Measurements from ENCODE around the gene QSOX1.

GRCh38 chr1:180250499-180250770, 95.8 kb downstream of the QSOX1 start:
- TF ChIP-seq CTCF (IDR thresholded peaks at IDR 0.05; ENCODE audit: low read depth, low read length): no peak
- TF ChIP-seq EZH2phosphoT487 (IDR thresholded peaks at IDR 0.05; ENCODE audit: low read depth): no peak

Data from OCI-LY3 (cell line).